H1 (cell line): ENCODE measurements around the gene TBX4. TPM values are rescaled to one million over a fixed set of nuclear protein-coding genes. Genes with fewer than 3 reads are reported as not detected.

Experiments used
- CTCF ChIA-PET: fragments of 300-600 bp; sonication (Branson Sonifier 250); formaldehyde crosslinking; loops from one replicate; lab custom pipeline; 2021; ENCODE audit not compliant: partially characterized antibody; lab: Charles Lee
- POLR2A ChIA-PET: fragments of 300-600 bp; sonication (Branson Sonifier 250); formaldehyde crosslinking; loops from one replicate; lab custom pipeline; 2021; ENCODE audit warnings: inconsistent platforms; ENCODE audit not compliant: partially characterized antibody; lab: Charles Lee
- DNase-seq, 2 experiments: peaks; one replicate each; pipeline versions ENCODE4 v3.0.0 to v3.0.0-alpha.2; 2010 to 2022; ENCODE audit warnings: low spot score in 2 of 2, low read depth in 1 of 2, mixed read lengths in 1 of 2
- FAIRE-seq: peaks from 2 replicates; lab custom pipeline; 2011; peaks lifted over from hg19 to GRCh38; lab: Jason Lieb, UNC
- H2AFZ ChIP-seq: 2 replicates; pipeline ENCODE4 v1.8.1; 2012; ENCODE audit warnings: low read length, inconsistent platforms
- H2AK5ac ChIP-seq: 2 replicates; pipeline ENCODE4 v1.6.1; 2013; ENCODE audit warnings: low read depth, low read length
- H2BK120ac ChIP-seq: replicated peaks from 2 replicates; pipeline ENCODE3; 2013; ENCODE audit warnings: low read depth, low read length, inconsistent platforms
- H2BK12ac ChIP-seq: 2 replicates; pipeline ENCODE4 v1.6.1; 2013; ENCODE audit warnings: low read depth, low read length
- H2BK15ac ChIP-seq: 2 replicates; pipeline ENCODE4 v1.6.1; 2013; ENCODE audit warnings: low read length
- H2BK20ac ChIP-seq: 2 replicates; pipeline ENCODE4 v1.6.1; 2013; ENCODE audit warnings: low read length
- H2BK5ac ChIP-seq: 2 replicates; pipeline ENCODE4 v1.6.1; 2013; ENCODE audit warnings: low read depth, low read length
- H3K14ac ChIP-seq: 2 replicates; pipeline ENCODE4 v1.6.1; 2013; ENCODE audit warnings: inconsistent platforms; ENCODE audit not compliant: insufficient read length
- H3K18ac ChIP-seq: 2 replicates; pipeline ENCODE4 v1.6.1; 2013; ENCODE audit warnings: low read length; ENCODE audit errors: extremely low read depth
- H3K23ac ChIP-seq: 2 replicates; pipeline ENCODE4 v1.6.1; 2013; ENCODE audit warnings: inconsistent platforms; ENCODE audit not compliant: insufficient read length
- H3K23me2 ChIP-seq: 2 replicates; pipeline ENCODE4 v1.6.1; 2013; ENCODE audit warnings: low read depth, low read length
- H3K27ac ChIP-seq: 2 replicates; pipeline ENCODE4 v1.6.1; 2011; ENCODE audit warnings: low read depth, low read length, inconsistent platforms
- H3K27me3 ChIP-seq, 4 experiments: replicated peaks in 1 of 4; 1 replicate in 1 of 4; 2 replicates in 3 of 4; pipeline versions ENCODE4 v1.6.1 to v1.8.1; 2011 to 2013; ENCODE audit warnings: low read length in 3 of 4, mild to moderate bottlenecking in 3 of 4, inconsistent platforms in 2 of 4, mixed read lengths in 2 of 4, moderate library complexity in 1 of 4; ENCODE audit not compliant: control insufficient read depth in 3 of 4, insufficient read depth in 3 of 4; ENCODE audit errors: extremely low read depth in 1 of 4
- H3K36me3 ChIP-seq, 4 experiments: 2 replicates each; pipeline versions ENCODE4 v1.6.1 to v1.8.1; 2011 to 2013; ENCODE audit warnings: mild to moderate bottlenecking in 4 of 4, low read length in 3 of 4, moderate library complexity in 2 of 4, control low read depth in 1 of 4, inconsistent platforms in 1 of 4; ENCODE audit not compliant: insufficient read depth in 4 of 4, control insufficient read depth in 2 of 4
- H3K4ac ChIP-seq: replicated peaks from 2 replicates; pipeline ENCODE3; 2013; ENCODE audit warnings: low read length, low read depth, mixed read lengths, inconsistent platforms; ENCODE audit not compliant: insufficient read length
- H3K4me1 ChIP-seq, 4 experiments: replicated peaks in 1 of 4; 1 replicate in 1 of 4; 2 replicates in 3 of 4; pipeline versions ENCODE4 v1.6.1 to v1.8.1; 2011 to 2013; ENCODE audit warnings: low read length in 3 of 4, inconsistent platforms in 2 of 4, mixed read lengths in 1 of 4; ENCODE audit not compliant: insufficient read depth in 4 of 4, control insufficient read depth in 3 of 4
- H3K4me2 ChIP-seq, 2 experiments: 2 replicates each; pipeline versions ENCODE4 v1.6.1 to v1.8.1; 2011 to 2013; ENCODE audit warnings: low read depth in 2 of 2, low read length in 2 of 2, control low read depth in 1 of 2, inconsistent platforms in 1 of 2, mild to moderate bottlenecking in 1 of 2; ENCODE audit not compliant: insufficient read depth in 1 of 2
- H3K4me3 ChIP-seq, 4 experiments: fragments of 200-600, 300-600 bp in 1 of 4; sonication (generic), shearing (Covaris generic), sonication (Bioruptor Twin) in 1 of 4; 2 replicates each; pipeline versions ENCODE4 v1.5.1 to v1.8.1; 2011 to 2016; ENCODE audit warnings: low read length in 4 of 4, low read depth in 3 of 4, control low read depth in 2 of 4, inconsistent platforms in 2 of 4, mild to moderate bottlenecking in 2 of 4, mixed read lengths in 1 of 4, moderate library complexity in 1 of 4; ENCODE audit not compliant: insufficient read depth in 2 of 4; ENCODE audit errors: extremely low read depth in 1 of 4
- H3K56ac ChIP-seq: replicated peaks from 2 replicates; pipeline ENCODE3; 2013; ENCODE audit warnings: low read depth, mild to moderate bottlenecking, mixed read lengths, low read length, inconsistent platforms; ENCODE audit not compliant: insufficient read length
- H3K79me1 ChIP-seq: 2 replicates; pipeline ENCODE4 v1.6.1; 2013; ENCODE audit warnings: low read depth, low read length, control low read depth
- H3K79me2 ChIP-seq, 2 experiments: 2 replicates each; pipeline versions ENCODE4 v1.6.1 to v1.8.1; 2012 to 2013; ENCODE audit warnings: low read length in 2 of 2, mild to moderate bottlenecking in 2 of 2, inconsistent platforms in 1 of 2; ENCODE audit not compliant: insufficient read depth in 2 of 2, control insufficient read depth in 1 of 2
- H3K9ac ChIP-seq, 4 experiments: replicated peaks in 1 of 4; 1 replicate in 1 of 4; 2 replicates in 3 of 4; pipeline versions ENCODE4 v1.6.1 to v1.8.1; 2011 to 2013; ENCODE audit warnings: low read depth in 3 of 4, low read length in 3 of 4, control low read depth in 2 of 4, mild to moderate bottlenecking in 2 of 4, moderate library complexity in 2 of 4, inconsistent platforms in 1 of 4; ENCODE audit errors: extremely low read depth in 1 of 4
- H3K9me3 ChIP-seq, 2 experiments: 2 replicates each; pipeline versions ENCODE4 v1.6.1 to v1.8.1; 2012 to 2013; ENCODE audit warnings: mild to moderate bottlenecking in 2 of 2, moderate library complexity in 2 of 2, control low read depth in 1 of 2, inconsistent platforms in 1 of 2, low read depth in 1 of 2, low read length in 1 of 2, mixed read lengths in 1 of 2; ENCODE audit not compliant: insufficient read depth in 2 of 2
- H4K20me1 ChIP-seq, 2 experiments: replicated peaks in 1 of 2; 2 replicates each; pipeline versions ENCODE3 to v1.8.1; 2011 to 2013; ENCODE audit warnings: inconsistent platforms in 2 of 2, low read length in 2 of 2, mild to moderate bottlenecking in 1 of 2; ENCODE audit not compliant: insufficient read depth in 2 of 2, control insufficient read depth in 1 of 2
- H4K5ac ChIP-seq: 2 replicates; pipeline ENCODE4 v1.6.1; 2013; ENCODE audit warnings: low read length, low read depth, mixed read lengths, inconsistent platforms; ENCODE audit not compliant: insufficient read length
- H4K8ac ChIP-seq: 2 replicates; pipeline ENCODE4 v1.8.0; 2013; ENCODE audit warnings: mild to moderate bottlenecking, moderate library complexity, low read length, inconsistent platforms; ENCODE audit not compliant: insufficient read depth; ENCODE audit errors: extremely low read depth
- H4K91ac ChIP-seq: replicated peaks from 2 replicates; pipeline ENCODE3; 2013; ENCODE audit warnings: low read length, mixed read lengths, inconsistent platforms; ENCODE audit not compliant: insufficient read length
- CEBPB ChIP-seq: IDR thresholded peaks from 2 replicates; pipeline ENCODE4 v1.6.1; 2012; ENCODE audit warnings: low read depth, low read length
- CREB1 ChIP-seq: IDR thresholded peaks from 2 replicates; pipeline ENCODE4 v1.6.1; 2012; ENCODE audit warnings: inconsistent platforms
- CTBP2 ChIP-seq: IDR thresholded peaks from 2 replicates; pipeline ENCODE4 v1.7.0; 2011; ENCODE audit warnings: borderline replicate concordance, mild to moderate bottlenecking, moderate library complexity, mixed read lengths, low read length; ENCODE audit not compliant: insufficient read depth, insufficient read length
- EZH2 ChIP-seq: fragments of 200-600 bp; sonication (generic); IDR thresholded peaks from 2 replicates; pipeline ENCODE4 v1.7.1; 2012; ENCODE audit warnings: low read depth, mild to moderate bottlenecking, moderate library complexity, low read length, inconsistent platforms; ENCODE audit not compliant: severe bottlenecking
- KDM4A ChIP-seq: IDR thresholded peaks from one replicate; pipeline ENCODE4 v1.7.1; 2012; ENCODE audit warnings: low read depth, mild to moderate bottlenecking, moderate library complexity, low read length, inconsistent platforms; ENCODE audit not compliant: severe bottlenecking
- SUZ12 ChIP-seq: fragments of 200-600 bp; sonication (generic); IDR thresholded peaks from 2 replicates; pipeline ENCODE4 v1.6.1; 2012; ENCODE audit warnings: mild to moderate bottlenecking, inconsistent platforms, low read length, moderate library complexity, mixed read lengths
- YY1 ChIP-seq: IDR thresholded peaks from 2 replicates; pipeline ENCODE4 v1.6.1; 2011; ENCODE audit warnings: low read depth, mild to moderate bottlenecking, low read length
- WGBS, 2 experiments: shearing (Covaris generic) in 1 of 2; methylation state at CpG; one replicate each; pipeline versions ENCODE4 v1.1.6 to v1.1.7; 2013 to 2015; ENCODE audit warnings: low lambda C conversion rate in 2 of 2, mixed read lengths in 2 of 2, inconsistent platforms in 1 of 2, low coverage in 1 of 2, missing lambda C conversion rate in 1 of 2; ENCODE audit not compliant: insufficient replicate concordance in 2 of 2, insufficient coverage in 1 of 2, insufficient read length in 1 of 2; ENCODE audit errors: extremely low coverage in 1 of 2, missing lambda C conversion rate in 1 of 2; 5-methylcytosine and 5-hydroxymethylcytosine counted together
- long read RNA-seq, 2 experiments: library from RNA in 1 of 2; library from capped mRNA in 1 of 2; stranded (forward); transcript quantifications; one replicate each; pipeline ENCODE4 v2.0.0, GENCODE V29; 2021; ENCODE audit warnings: inconsistent platforms in 1 of 2
- polyA minus RNA-seq, 3 experiments: library from RNA; depleted of rRNA, polyadenylated mRNA; stranded (reverse); fragments of >200 nt; gene quantifications; 1 replicate in 2 of 3; 2 replicates in 1 of 3; pipeline ENCODE4 v1.2.3, GENCODE V29; 2011
- polyA plus RNA-seq, 7 experiments: library from polyadenylated mRNA; depleted of rRNA in 3 of 7; stranded (reverse) in 5 of 7; unstranded in 2 of 7; fragments of >200 nt in 5 of 7; fragments of 200-250 nt in 2 of 7; gene quantifications; 1 replicate in 5 of 7; 2 replicates in 1 of 7; 4 replicates in 1 of 7; pipeline versions ENCODE4 v1.2.1 to v1.2.3, GENCODE V29; 2011 to 2013; ENCODE audit warnings: missing spikeins in 2 of 7, mixed read lengths in 2 of 7
- total RNA-seq: library from RNA; stranded (reverse); fragmentation: NEBNext Ultra II Directional; extraction: Animal tissue kit (Norgen Biotek cat#: 25700); gene quantifications from 2 replicates; pipeline ENCODE4 v1.2.1, GENCODE V29; 2021
- TF ChIP-seq, protein P1 (sequence below): IDR thresholded peaks from 2 replicates; pipeline ENCODE4 v1.6.1; 2012; ENCODE audit warnings: inconsistent platforms

TBX4 gene
- total RNA-seq (not detected in 2 replicates), polyA plus RNA-seq (2011; rRNA removed) (0.02 TPM in 1 of 2 replicates, not detected in the other), polyA minus RNA-seq (2011; rRNA and poly(A)+ RNA removed) (not detected in 2 replicates)
- polyA plus RNA-seq (2011; cell fraction: cytosol; rRNA removed) = not detected
- polyA plus RNA-seq (2011; cell fraction: nucleus; rRNA removed) = not detected
- polyA plus RNA-seq (2012, experiment 1 of 2) = 0.15 to 0.34 TPM in 2 of 4 replicates, not detected in the others
- 0.04 TPM for polyA plus RNA-seq (2012, experiment 2 of 2)
- not detected for polyA plus RNA-seq (2013, experiment 1 of 2)
- 0.02 TPM for polyA plus RNA-seq (2013, experiment 2 of 2)
- not detected for polyA minus RNA-seq (2011; cell fraction: cytosol; rRNA and poly(A)+ RNA removed)
- polyA minus RNA-seq (2011; cell fraction: nucleus; rRNA and poly(A)+ RNA removed) = not detected
- long read RNA-seq, experiment 1 = 0 reads
- long read RNA-seq, experiment 2 = 0 reads

DNA sequence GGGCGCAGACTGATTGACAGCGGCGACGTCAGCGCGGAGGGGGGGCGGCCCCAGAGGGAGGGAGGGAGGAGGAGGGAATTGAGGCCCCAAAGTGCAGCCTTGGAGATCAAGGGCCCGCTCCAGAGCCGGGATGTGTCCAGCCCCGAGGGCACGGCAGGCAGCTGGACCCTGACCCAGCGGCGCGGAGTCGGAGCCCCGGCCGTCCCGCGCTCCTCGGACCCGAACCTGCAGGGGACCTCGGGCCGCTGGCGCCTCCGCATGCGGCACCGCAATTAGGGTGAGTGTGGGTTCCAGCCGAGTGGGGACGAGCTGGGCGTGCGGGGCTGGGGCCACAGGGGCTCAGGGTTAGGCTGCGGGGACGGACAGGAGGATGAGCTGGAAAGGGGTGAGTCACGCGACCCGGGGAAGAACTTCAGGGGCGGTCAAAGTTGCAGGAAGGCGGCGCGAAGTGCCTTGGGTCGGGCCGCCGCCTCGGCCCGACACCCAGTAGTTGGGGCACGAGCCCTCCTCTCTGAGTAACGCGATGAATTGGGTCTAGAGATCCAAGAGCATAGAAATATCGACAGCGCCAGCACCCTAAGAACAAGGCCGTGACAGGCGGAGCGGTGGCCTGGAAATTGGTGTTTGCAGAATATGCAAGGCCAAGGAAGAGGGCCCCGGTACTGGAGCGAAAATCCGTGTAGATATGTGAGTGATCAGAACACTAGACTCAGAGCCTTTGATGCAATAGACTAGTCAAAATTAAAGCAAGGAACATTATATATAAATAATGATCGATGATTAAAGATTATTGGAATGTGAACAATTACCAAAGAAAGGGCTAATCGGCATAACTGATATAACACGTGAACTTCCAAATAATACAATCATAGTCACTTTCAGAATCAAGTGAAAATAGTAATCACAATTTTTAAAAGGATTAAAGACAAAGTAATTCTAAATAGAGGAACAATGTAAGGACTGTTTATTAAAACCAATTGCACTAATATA, at the start of gene TBX4:
TSS of gene TBX4 (plus strand) at position 122 of the 990 bp plus-strand sequence. CDS start 4,069 bp downstream, outside the sequence.
- H3K79me1 ChIP-seq = no peaks in the 10 kb centered on the region
- H3K23ac ChIP-seq = no peak within 1 kb of the TSS
- 6% methylated on average over 35 of the region's 59 CpGs; no CpG with 5 or more reads in 1 of the 2 experiments for WGBS, 2 experiments
- peaks cover 71 to 93% (median 78%) of the 10 kb centered on the region in 4 experiments for H3K27me3 ChIP-seq
- H3K4me3 ChIP-seq = peak within 1 kb of the TSS; percentile 17 to 59 (median 20); a peak in 7 of 8 replicates
- peak within 1 kb of the TSS; percentile 59 to 79 for H3K4me2 ChIP-seq
- no peak for DNase-seq
- H2BK120ac ChIP-seq = no peak within 1 kb of the TSS
- no peak within 1 kb of the TSS for H3K9ac ChIP-seq
- H4K8ac ChIP-seq = no peak within 1 kb of the TSS; the same call in 1 of the 2 replicates
- H4K5ac ChIP-seq = no peak within 1 kb of the TSS
- H2BK15ac ChIP-seq = no peak within 1 kb of the TSS
- H2BK20ac ChIP-seq = no peak within 1 kb of the TSS
- H3K56ac ChIP-seq = no peak within 1 kb of the TSS
- H3K18ac ChIP-seq = no peak within 1 kb of the TSS
- H4K91ac ChIP-seq = no peak within 1 kb of the TSS
- peaks cover 0 to 4% of the 10 kb centered on the region in 2 experiments; a peak in 1 of 4 replicates for H3K9me3 ChIP-seq
- no peak within 1 kb of the TSS for H2BK5ac ChIP-seq
- H3K23me2 ChIP-seq = peaks cover 4% of the 10 kb centered on the region; the same call in 1 of the 2 replicates
- no peak within 1 kb of the TSS for H3K14ac ChIP-seq
- H2BK12ac ChIP-seq = no peak within 1 kb of the TSS
- H3K4ac ChIP-seq = no peak within 1 kb of the TSS
- peaks cover 0 to 20% (median 0%) of the 10 kb centered on the region in 4 experiments; a peak in 1 of 8 replicates for H3K36me3 ChIP-seq
- peaks cover 23 to 24% of the 10 kb centered on the region in 2 experiments for H4K20me1 ChIP-seq
- ChIA-PET POLR2A (interaction anchor here (0.8 kb wide), 1 partner anchor 12 kb away, joined by 6 read pairs; no protein-coding TSS in a partner anchor), CTCF (interaction anchor here (1.5 to 11.6 kb wide), 3 partner anchors 15 to 53 kb away, joined by 3 to 136 read pairs (median 52); partner anchors contain the start of gene TBX2)
- no peak within 1 kb of the TSS for H2AFZ ChIP-seq
- H3K79me2 ChIP-seq = no peaks in the 10 kb centered on the region
- no peak for FAIRE-seq
- peaks cover 0 to 31% (median 13%) of the 10 kb centered on the region in 4 experiments; a peak in 5 of 7 replicates for H3K4me1 ChIP-seq
- no peak within 1 kb of the TSS for H3K27ac ChIP-seq
- no peak within 1 kb of the TSS for H2AK5ac ChIP-seq
- TF ChIP-seq CTBP2 (peak; percentile 39), KDM4A (peak; percentile 16), CREB1 (peak; percentile 89), YY1 (no peak), CEBPB (no peak), SUZ12 (peak; percentile 98), EZH2 (peak; percentile 96)
- TF ChIP-seq, protein P1, sequence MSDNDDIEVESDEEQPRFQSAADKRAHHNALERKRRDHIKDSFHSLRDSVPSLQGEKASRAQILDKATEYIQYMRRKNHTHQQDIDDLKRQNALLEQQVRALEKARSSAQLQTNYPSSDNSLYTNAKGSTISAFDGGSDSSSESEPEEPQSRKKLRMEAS = peak; percentile 21; the same call in 1 of the 2 replicates
